SKM-1 treated with dmso at 0.1 percent for 144 hours (cell line): Measurements from ENCODE around the gene CALCR.
"Not testable (repeated sequence)": the region's sequence is repeated elsewhere in the genome, so short reads cannot be mapped to it uniquely, and the experiment has no call there.

ENCODE experiments used
- DNase-seq: peaks from one replicate; lab custom pipeline; 2025; ENCODE audit not compliant: unreplicated experiment; lab: John Stamatoyannopoulos, UW

CALCR gene

GRCh38 chr7:93562936-93563335, 11.6 kb downstream of the CALCR start:
- no peak for DNase-seq

GRCh38 chr7:93562106-93562505, 12.4 kb downstream of the CALCR start:
- DNase-seq: no peak

- peak; percentile 52 for DNase-seq
Observed at GRCh38 chr7:93559639-93560491, 14.7 kb downstream of the CALCR start.

GRCh38 chr7:93558705-93559614, 15.6 kb downstream of the CALCR start:
- DNase-seq: no peak

GRCh38 chr7:93551931-93552330, 22.6 kb downstream of the CALCR start:
- no peak for DNase-seq

- peak; percentile 39 for DNase-seq
Observed at GRCh38 chr7:93551063-93551895, 23.2 kb downstream of the CALCR start.

- no peak for DNase-seq
Observed at GRCh38 chr7:93547716-93548115, 26.8 kb downstream of the CALCR start.

- no peak for DNase-seq
Observed at GRCh38 chr7:93544691-93545090, 29.8 kb downstream of the CALCR start.

GRCh38 chr7:93538061-93538460, 36.5 kb downstream of the CALCR start:
- DNase-seq: no peak

GRCh38 chr7:93535616-93536015, 38.9 kb downstream of the CALCR start:
- DNase-seq: no peak

- no peak for DNase-seq
Observed at GRCh38 chr7:93530701-93531100, 43.8 kb downstream of the CALCR start.

GRCh38 chr7:93516834-93517233, 57.7 kb downstream of the CALCR start:
- no peak for DNase-seq

GRCh38 chr7:93515144-93515543, 59.4 kb downstream of the CALCR start:
- DNase-seq: no peak

- DNase-seq: no peak
Observed at GRCh38 chr7:93509303-93509702, 65.2 kb downstream of the CALCR start.

GRCh38 chr7:93503088-93503487, 71.4 kb downstream of the CALCR start:
- DNase-seq: no peak

GRCh38 chr7:93491860-93492259, 82.7 kb downstream of the CALCR start:
- DNase-seq: not testable (repeated sequence)

GRCh38 chr7:93476491-93477344, 97.8 kb downstream of the CALCR start:
- no peak for DNase-seq

- DNase-seq: no peak
Observed at GRCh38 chr7:93475811-93476210, 98.7 kb downstream of the CALCR start.

GRCh38 chr7:93471456-93471855, 103.1 kb downstream of the CALCR start:
- no peak for DNase-seq

GRCh38 chr7:93463764-93464163, 110.8 kb downstream of the CALCR start:
- no peak for DNase-seq
